Measurements from ENCODE around the gene OR8K1. TPM values are rescaled to one million over a fixed set of nuclear protein-coding genes. Genes with fewer than 3 reads are reported as not detected.

OR8K1 gene
- total and polyA plus RNA-seq, 5 experiments from 2014 or later = not detected

Other genes with a start within 250 kb of the OR8K1 start
- gene OR8H2, start 242.4 kb upstream of the OR8K1 start, total RNA-seq = not detected
- gene OR8H2, start 242.4 kb upstream of the OR8K1 start, polyA plus RNA-seq = not detected
- gene OR8H3, start 223.7 kb upstream of the OR8K1 start, total RNA-seq = not detected
- gene OR8H3, start 223.7 kb upstream of the OR8K1 start, polyA plus RNA-seq = not detected
- gene OR8J3, start 205.8 kb upstream of the OR8K1 start, total RNA-seq = not detected
- not detected for gene OR8J3, start 205.8 kb upstream of the OR8K1 start, polyA plus RNA-seq
- gene OR8K5, start 185.7 kb upstream of the OR8K1 start, total RNA-seq = not detected
- not detected for gene OR8K5, start 185.7 kb upstream of the OR8K1 start, polyA plus RNA-seq
- gene OR5J2, start 169.4 kb upstream of the OR8K1 start, total RNA-seq = not detected
- not detected for gene OR5J2, start 169.4 kb upstream of the OR8K1 start, polyA plus RNA-seq
- not detected for gene OR5T2, start 111.8 kb upstream of the OR8K1 start, total RNA-seq
- gene OR5T2, start 111.8 kb upstream of the OR8K1 start, polyA plus RNA-seq = not detected
- not detected for gene OR5T3, start 93.8 kb upstream of the OR8K1 start, total RNA-seq
- not detected for gene OR5T3, start 93.8 kb upstream of the OR8K1 start, polyA plus RNA-seq
- gene OR5T1, start 71.9 kb upstream of the OR8K1 start, total RNA-seq = not detected
- gene OR5T1, start 71.9 kb upstream of the OR8K1 start, polyA plus RNA-seq = not detected
- gene OR8H1, start 53.8 kb upstream of the OR8K1 start, total RNA-seq = not detected
- not detected for gene OR8H1, start 53.8 kb upstream of the OR8K1 start, polyA plus RNA-seq
- gene OR8K3, start 30.9 kb upstream of the OR8K1 start, total RNA-seq = not detected
- not detected for gene OR8K3, start 30.9 kb upstream of the OR8K1 start, polyA plus RNA-seq
- gene OR8J1, start 8.3 kb downstream of the OR8K1 start, total RNA-seq = not detected
- gene OR8J1, start 8.3 kb downstream of the OR8K1 start, polyA plus RNA-seq = not detected
- gene OR8U1, start 29.6 kb downstream of the OR8K1 start, total RNA-seq = not detected
- not detected for gene OR8U1, start 29.6 kb downstream of the OR8K1 start, polyA plus RNA-seq
- gene OR5AL1, start 66.7 kb downstream of the OR8K1 start, total RNA-seq = not detected
- not detected for gene OR5AL1, start 66.7 kb downstream of the OR8K1 start, polyA plus RNA-seq
- gene OR5M3, start 127.3 kb downstream of the OR8K1 start, total RNA-seq = not detected
- not detected for gene OR5M3, start 127.3 kb downstream of the OR8K1 start, polyA plus RNA-seq
- not detected for gene OR5M8, start 145.3 kb downstream of the OR8K1 start, total RNA-seq
- not detected for gene OR5M8, start 145.3 kb downstream of the OR8K1 start, polyA plus RNA-seq
- not detected for gene OR5M11, start 197.2 kb downstream of the OR8K1 start, total RNA-seq
- not detected for gene OR5M11, start 197.2 kb downstream of the OR8K1 start, polyA plus RNA-seq
- gene OR5M10, start 231.7 kb downstream of the OR8K1 start, total RNA-seq = not detected
- gene OR5M10, start 231.7 kb downstream of the OR8K1 start, polyA plus RNA-seq = not detected

Data from naive thymus-derived CD8-positive, alpha-beta T cell (primary cell).